ENCODE results near the gene NELL2. TPM values are rescaled to one million over a fixed set of nuclear protein-coding genes. Genes with fewer than 3 reads are reported as not detected.

NELL2 gene
- total RNA-seq, 2 donors from 2014 or later = 5.1 to 6.9 TPM

DNA sequence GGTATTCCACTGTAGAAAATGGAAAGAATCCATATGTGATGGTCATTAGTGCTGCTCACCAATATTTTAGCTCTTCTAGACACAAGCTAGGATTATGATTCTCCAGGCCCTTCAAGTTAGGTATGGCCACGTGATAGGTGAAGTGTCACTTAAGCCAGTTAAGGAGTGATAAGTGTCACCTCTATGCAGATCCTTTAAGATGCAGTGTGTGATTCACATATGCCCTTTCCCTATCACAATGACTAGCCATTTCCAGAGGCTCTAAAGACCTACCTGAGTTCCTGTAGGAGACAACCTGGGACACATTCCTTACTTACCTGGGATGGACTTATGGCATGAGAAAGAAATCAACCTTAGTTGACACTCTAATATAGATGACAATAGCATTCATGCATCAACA is 343.2 kb downstream of the NELL2 start:
- no peaks in the 10 kb centered on the region for H3K27me3 ChIP-seq (ENCODE audit: control insufficient read depth, insufficient read depth, low read length, poor library complexity, severe bottlenecking)
- Mint-ChIP-seq H3K4me1 (peaks cover 17% of the 10 kb centered on the region), H3K36me3 (ENCODE audit: low read depth) (no peaks in the 10 kb centered on the region), H3K9me3 (no peaks in the 10 kb centered on the region), H3K27me3 (ENCODE audit: insufficient read depth) (no peaks in the 10 kb centered on the region), H3K4me3 (no peak overlapping the region), H3K27ac (no peak overlapping the region)
- peaks cover 8% of the 10 kb centered on the region for H3K4me1 ChIP-seq (ENCODE audit: control insufficient read depth, insufficient read depth, low read length)
- no peaks in the 10 kb centered on the region for H3K9me3 ChIP-seq (ENCODE audit: control insufficient read depth, low read length)
- no peak overlapping the region for H3K4me3 ChIP-seq (ENCODE audit: low read length)
- TF ChIP-seq, protein P1, sequence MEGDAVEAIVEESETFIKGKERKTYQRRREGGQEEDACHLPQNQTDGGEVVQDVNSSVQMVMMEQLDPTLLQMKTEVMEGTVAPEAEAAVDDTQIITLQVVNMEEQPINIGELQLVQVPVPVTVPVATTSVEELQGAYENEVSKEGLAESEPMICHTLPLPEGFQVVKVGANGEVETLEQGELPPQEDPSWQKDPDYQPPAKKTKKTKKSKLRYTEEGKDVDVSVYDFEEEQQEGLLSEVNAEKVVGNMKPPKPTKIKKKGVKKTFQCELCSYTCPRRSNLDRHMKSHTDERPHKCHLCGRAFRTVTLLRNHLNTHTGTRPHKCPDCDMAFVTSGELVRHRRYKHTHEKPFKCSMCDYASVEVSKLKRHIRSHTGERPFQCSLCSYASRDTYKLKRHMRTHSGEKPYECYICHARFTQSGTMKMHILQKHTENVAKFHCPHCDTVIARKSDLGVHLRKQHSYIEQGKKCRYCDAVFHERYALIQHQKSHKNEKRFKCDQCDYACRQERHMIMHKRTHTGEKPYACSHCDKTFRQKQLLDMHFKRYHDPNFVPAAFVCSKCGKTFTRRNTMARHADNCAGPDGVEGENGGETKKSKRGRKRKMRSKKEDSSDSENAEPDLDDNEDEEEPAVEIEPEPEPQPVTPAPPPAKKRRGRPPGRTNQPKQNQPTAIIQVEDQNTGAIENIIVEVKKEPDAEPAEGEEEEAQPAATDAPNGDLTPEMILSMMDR (conservative IDR thresholded peaks at IDR 0.05) = no peak
- no peak overlapping the region for H3K27ac ChIP-seq (ENCODE audit: low read depth, low read length)
- 83 to 100% methylated on average over 1 of the region's 1 CpG for WGBS, 2 experiments (ENCODE audit: insufficient coverage in 1 of 2, insufficient read length in 1 of 2)
- no peaks in the 10 kb centered on the region for H3K36me3 ChIP-seq (ENCODE audit: control insufficient read depth, insufficient read depth, low read length)
- no peak for DNase-seq
- no peak overlapping the region for H3K9ac ChIP-seq (ENCODE audit: extremely low read depth, low read length, poor library complexity, severe bottlenecking)

DNA sequence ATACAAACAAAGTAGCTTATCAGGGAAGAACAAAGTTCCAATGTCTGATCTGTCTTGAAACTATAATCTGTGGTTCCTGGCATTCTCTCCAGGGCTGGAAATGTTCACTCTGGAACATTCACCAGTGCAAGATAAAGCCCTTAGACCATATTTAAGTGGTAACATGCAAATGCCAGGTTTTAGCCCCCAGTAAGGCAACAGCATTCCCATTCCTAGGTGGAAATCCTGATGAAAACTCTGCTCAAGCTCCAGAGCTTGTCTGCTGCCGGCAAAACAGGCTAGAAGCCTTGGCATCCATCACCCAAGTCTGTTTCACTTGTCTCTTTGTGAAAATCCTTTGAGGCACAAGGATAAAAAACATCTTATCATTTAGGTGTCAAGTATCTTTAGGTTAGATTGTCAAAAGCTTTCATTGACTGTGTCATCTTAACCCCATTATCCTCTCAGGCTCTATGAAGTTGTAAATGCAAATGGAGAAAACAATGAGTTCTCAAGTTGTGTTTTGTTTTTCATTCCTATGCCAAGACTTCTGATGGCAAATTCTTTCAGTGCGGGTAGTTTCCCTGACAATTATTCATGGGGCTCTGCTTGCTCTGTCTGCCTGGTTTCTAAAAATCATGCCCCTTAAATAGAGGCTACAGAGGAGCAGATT is 344.7 kb downstream of the NELL2 start:
- peaks cover 26% of the 10 kb centered on the region for H3K4me1 Mint-ChIP-seq
- H3K36me3 Mint-ChIP-seq (ENCODE audit: low read depth) = no peaks in the 10 kb centered on the region
- DNase-seq = no peak
- H3K4me3 Mint-ChIP-seq = no peak overlapping the region
- no peaks in the 10 kb centered on the region for H3K36me3 ChIP-seq (ENCODE audit: control insufficient read depth, insufficient read depth, low read length)
- no peak overlapping the region for H3K27ac Mint-ChIP-seq
- TF ChIP-seq, protein P1 (conservative IDR thresholded peaks at IDR 0.05) = no peak
- H3K4me1 ChIP-seq (ENCODE audit: control insufficient read depth, insufficient read depth, low read length) = peaks cover 8% of the 10 kb centered on the region
- no peaks in the 10 kb centered on the region for H3K9me3 ChIP-seq (ENCODE audit: control insufficient read depth, low read length)
- H3K27me3 ChIP-seq (ENCODE audit: control insufficient read depth, insufficient read depth, low read length, poor library complexity, severe bottlenecking) = no peaks in the 10 kb centered on the region
- H3K4me3 ChIP-seq (ENCODE audit: low read length) = no peak overlapping the region
- H3K27ac ChIP-seq (ENCODE audit: low read depth, low read length) = no peak overlapping the region
- H3K9ac ChIP-seq (ENCODE audit: extremely low read depth, low read length, poor library complexity, severe bottlenecking) = no peak overlapping the region
- H3K27me3 Mint-ChIP-seq (ENCODE audit: insufficient read depth) = no peaks in the 10 kb centered on the region
- 63 to 83% methylated on average over 1 to 2 of the region's 2 CpGs for WGBS, 2 experiments (ENCODE audit: insufficient coverage in 1 of 2, insufficient read length in 1 of 2)
- no peaks in the 10 kb centered on the region for H3K9me3 Mint-ChIP-seq

DNA sequence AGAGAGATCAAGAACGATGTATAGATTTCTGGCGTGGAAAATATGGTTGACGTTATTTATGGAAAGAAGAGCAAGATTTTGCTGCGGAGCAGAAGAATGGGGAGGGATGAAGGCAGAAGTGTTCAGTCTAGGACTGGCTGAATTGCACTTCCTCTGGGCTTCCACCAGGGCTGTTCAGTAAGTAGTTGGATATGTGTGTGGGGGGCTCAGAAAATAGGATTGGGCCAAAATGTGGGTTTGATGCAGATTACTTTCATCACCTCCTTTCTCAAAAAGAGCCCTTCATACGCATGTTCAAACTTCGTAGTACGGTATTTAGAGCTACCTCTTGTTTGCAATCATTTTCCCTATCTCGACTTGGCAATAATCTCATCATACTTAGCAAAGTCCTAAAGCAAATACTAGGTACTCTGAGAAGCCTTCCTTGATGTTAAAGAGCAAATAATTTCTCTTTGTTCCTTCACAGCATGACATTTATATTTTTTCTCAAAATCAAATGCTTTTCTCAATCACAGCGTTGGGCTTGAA is 349.4 kb downstream of the NELL2 start:
- Mint-ChIP-seq H3K4me3 (no peak overlapping the region), H3K27ac (no peak overlapping the region), H3K4me1 (peaks cover 35% of the 10 kb centered on the region), H3K27me3 (ENCODE audit: insufficient read depth) (no peaks in the 10 kb centered on the region), H3K9me3 (no peaks in the 10 kb centered on the region), H3K36me3 (ENCODE audit: low read depth) (no peaks in the 10 kb centered on the region)
- Histone ChIP-seq H3K4me1 (ENCODE audit: control insufficient read depth, insufficient read depth, low read length) (peaks cover 6% of the 10 kb centered on the region), H3K36me3 (ENCODE audit: control insufficient read depth, insufficient read depth, low read length) (no peaks in the 10 kb centered on the region), H3K9ac (ENCODE audit: extremely low read depth, low read length, poor library complexity, severe bottlenecking) (no peak overlapping the region), H3K4me3 (ENCODE audit: low read length) (no peak overlapping the region), H3K9me3 (ENCODE audit: control insufficient read depth, low read length) (no peaks in the 10 kb centered on the region), H3K27me3 (ENCODE audit: control insufficient read depth, insufficient read depth, low read length, poor library complexity, severe bottlenecking) (no peaks in the 10 kb centered on the region), H3K27ac (ENCODE audit: low read depth, low read length) (no peak overlapping the region)
- DNase-seq = no peak
- TF ChIP-seq, protein P1 (conservative IDR thresholded peaks at IDR 0.05) = peak; percentile 69
- WGBS, 2 experiments (ENCODE audit: insufficient coverage in 1 of 2, insufficient read length in 1 of 2) = 87 to 88% methylated on average over 8 to 9 of the region's 9 CpGs

All from endodermal cell (in vitro differentiated cells).